Measurements from ENCODE around the gene LIME1.
"Not testable (repeated sequence)": the region's sequence is repeated elsewhere in the genome, so short reads cannot be mapped to it uniquely, and the experiment has no call there.

The LIME1 gene

DNA sequence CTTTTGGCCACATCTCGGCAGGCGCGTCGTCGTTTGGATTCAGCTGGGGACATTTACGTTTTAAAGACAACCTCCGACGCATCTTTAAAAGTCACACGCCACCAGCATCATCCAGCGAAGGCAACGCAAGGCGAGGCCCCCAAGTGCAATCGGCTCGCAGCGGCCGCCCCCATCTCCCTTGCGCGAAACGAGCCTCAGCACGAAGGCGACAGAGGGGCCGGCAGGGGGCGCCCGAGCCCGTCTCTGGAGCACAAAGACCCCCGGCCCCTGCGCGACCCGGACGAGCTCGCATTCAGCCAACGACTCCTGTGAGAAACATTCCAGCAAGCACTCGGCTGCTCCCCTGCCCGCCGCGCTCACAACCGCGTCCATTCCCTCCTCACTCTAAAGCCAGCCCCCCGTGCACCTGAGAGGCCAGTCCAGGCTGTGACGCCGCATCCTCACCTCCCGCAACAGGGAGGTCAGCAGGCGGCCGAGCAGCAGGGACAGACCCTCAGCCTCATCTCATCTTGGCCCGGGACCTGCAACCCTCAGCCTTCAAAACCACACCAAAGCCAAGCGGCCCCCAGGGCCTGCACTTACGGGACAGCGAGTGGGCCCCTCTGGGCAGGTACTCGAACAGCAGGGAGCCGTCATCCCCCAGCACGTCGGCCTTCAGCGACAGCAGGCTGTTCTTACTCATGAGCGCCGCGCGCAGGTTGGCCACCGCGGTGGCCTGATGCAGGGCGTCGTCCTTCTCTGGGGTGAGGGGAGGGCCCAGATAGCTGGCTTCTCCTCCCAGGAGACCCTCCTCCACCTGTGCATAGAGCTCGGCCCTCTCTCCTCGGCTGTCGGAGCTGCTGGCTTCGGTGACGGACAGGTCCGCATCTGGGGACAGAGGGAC is 38.9 kb downstream of the LIME1 start:
- Histone ChIP-seq H3K4me3 (ENCODE audit: low read length in 2 of 2) (no peak overlapping the region), H3K27ac (ENCODE audit: low read depth in 2 of 2, low read length in 2 of 2) (no peak overlapping the region), H3K4me1 (ENCODE audit: control insufficient read depth in 2 of 2, insufficient read depth in 2 of 2, low read length in 2 of 2) (no peaks in the 10 kb centered on the region), H3K27me3 (ENCODE audit: control insufficient read depth in 2 of 2, insufficient read depth in 2 of 2, low read length in 2 of 2) (no peaks in the 10 kb centered on the region), H3K36me3 (ENCODE audit: control insufficient read depth in 2 of 2, insufficient read depth in 2 of 2, low read length in 2 of 2) (no peaks in the 10 kb centered on the region), H3K9ac (ENCODE audit: low read depth in 1 of 2, low read length in 2 of 2) (no peak overlapping the region), H3K9me3 (ENCODE audit: control insufficient read depth in 2 of 2, low read length in 2 of 2) (no peaks in the 10 kb centered on the region)

- H3K27ac ChIP-seq (ENCODE audit: low read depth in 2 of 2, low read length in 2 of 2); H3K27me3 ChIP-seq (ENCODE audit: control insufficient read depth in 2 of 2, insufficient read depth in 2 of 2, low read length in 2 of 2); H3K9ac ChIP-seq (ENCODE audit: low read depth in 1 of 2, low read length in 2 of 2): not testable (repeated sequence)
Measured at GRCh38 chr20:63776875-63777274, 40.4 kb downstream of the LIME1 start.

GRCh38 chr20:63777614-63778013 is 41.1 kb downstream of the LIME1 start:
- H3K27ac ChIP-seq (ENCODE audit: low read depth in 2 of 2, low read length in 2 of 2), result no peak overlapping the region
- H3K27me3 ChIP-seq (ENCODE audit: control insufficient read depth in 2 of 2, insufficient read depth in 2 of 2, low read length in 2 of 2), result no peaks in the 10 kb centered on the region
- no peak overlapping the region for H3K4me3 ChIP-seq (ENCODE audit: low read length in 2 of 2)
- H3K4me1 ChIP-seq (ENCODE audit: control insufficient read depth in 2 of 2, insufficient read depth in 2 of 2, low read length in 2 of 2), result peaks cover 0 to 3% of the 10 kb centered on the region in 2 donors
- H3K36me3 ChIP-seq (ENCODE audit: control insufficient read depth in 2 of 2, insufficient read depth in 2 of 2, low read length in 2 of 2), result no peaks in the 10 kb centered on the region
- no peaks in the 10 kb centered on the region for H3K9me3 ChIP-seq (ENCODE audit: control insufficient read depth in 2 of 2, low read length in 2 of 2)
- no peak overlapping the region for H3K9ac ChIP-seq (ENCODE audit: low read depth in 1 of 2, low read length in 2 of 2)

More at GRCh38 chr20:63776875-63777274, 40.4 kb downstream of the LIME1 start:
- not testable (repeated sequence) for H3K36me3 ChIP-seq (ENCODE audit: control insufficient read depth in 2 of 2, insufficient read depth in 2 of 2, low read length in 2 of 2); H3K9me3 ChIP-seq (ENCODE audit: control insufficient read depth in 2 of 2, low read length in 2 of 2); H3K4me3 ChIP-seq (ENCODE audit: low read length in 2 of 2); H3K4me1 ChIP-seq (ENCODE audit: control insufficient read depth in 2 of 2, insufficient read depth in 2 of 2, low read length in 2 of 2)

DNA sequence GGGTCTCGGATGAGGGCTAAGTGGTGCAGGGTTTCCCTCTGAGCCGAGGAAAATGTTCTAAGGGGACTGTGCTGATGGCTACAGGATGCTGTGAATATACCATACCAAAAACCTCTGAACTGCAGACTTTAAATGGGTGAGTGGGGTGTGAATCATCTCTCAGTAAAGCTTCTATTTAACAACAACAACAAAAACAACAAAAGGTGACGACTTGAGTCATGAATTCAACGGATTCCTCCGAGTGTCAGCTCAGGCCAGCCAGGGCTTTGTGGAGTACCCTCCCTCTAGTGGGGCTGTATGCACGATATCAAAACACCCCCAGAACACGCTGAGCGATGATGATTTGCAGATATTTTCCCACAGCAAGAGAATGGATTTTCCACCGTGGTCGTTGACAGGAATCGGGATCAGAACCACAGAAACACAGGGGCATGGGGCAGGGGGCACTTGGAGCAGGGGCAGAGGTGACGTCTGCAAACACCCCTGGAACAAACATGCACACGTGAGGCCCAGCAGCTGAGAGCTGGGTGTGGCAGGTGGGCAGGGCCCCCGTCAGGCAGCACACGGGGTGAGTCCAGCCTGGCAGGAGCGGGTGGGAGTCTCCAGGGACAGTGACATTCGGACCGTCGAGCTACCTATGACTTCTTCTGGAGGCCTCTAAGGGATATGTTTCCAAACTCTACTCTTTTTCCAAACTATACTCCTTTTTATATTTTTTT is 41.7 kb downstream of the LIME1 start:
- no peak overlapping the region for H3K9ac ChIP-seq (ENCODE audit: low read depth in 1 of 2, low read length in 2 of 2)
- peaks cover 0 to 3% of the 10 kb centered on the region in 2 donors for H3K4me1 ChIP-seq (ENCODE audit: control insufficient read depth in 2 of 2, insufficient read depth in 2 of 2, low read length in 2 of 2)
- no peaks in the 10 kb centered on the region for H3K27me3 ChIP-seq (ENCODE audit: control insufficient read depth in 2 of 2, insufficient read depth in 2 of 2, low read length in 2 of 2)
- no peaks in the 10 kb centered on the region for H3K36me3 ChIP-seq (ENCODE audit: control insufficient read depth in 2 of 2, insufficient read depth in 2 of 2, low read length in 2 of 2)
- H3K27ac ChIP-seq (ENCODE audit: low read depth in 2 of 2, low read length in 2 of 2), result no peak overlapping the region
- no peak overlapping the region for H3K4me3 ChIP-seq (ENCODE audit: low read length in 2 of 2)
- H3K9me3 ChIP-seq (ENCODE audit: control insufficient read depth in 2 of 2, low read length in 2 of 2), result no peaks in the 10 kb centered on the region

DNA sequence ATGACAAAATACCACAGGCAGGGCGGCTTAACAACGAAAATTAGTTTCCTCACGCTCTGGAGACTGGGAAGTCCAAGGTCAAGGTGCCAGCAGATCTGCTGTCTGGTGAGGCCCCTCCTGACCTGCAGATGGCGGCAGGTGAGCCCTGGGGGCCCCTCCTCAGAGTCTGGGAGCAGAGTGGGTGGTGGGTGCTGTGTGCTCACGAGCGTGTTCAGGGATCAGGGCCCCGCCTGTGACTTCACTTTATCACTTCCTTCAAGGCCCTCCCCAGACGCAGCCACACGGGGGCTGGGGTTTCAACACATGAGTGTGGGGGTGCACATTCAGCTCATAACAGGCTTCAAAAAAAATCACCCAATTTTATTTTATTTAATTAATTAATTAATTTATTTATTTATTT is 42.4 kb downstream of the LIME1 start:
- no peak overlapping the region for H3K4me3 ChIP-seq (ENCODE audit: low read length in 2 of 2)
- no peaks in the 10 kb centered on the region for H3K36me3 ChIP-seq (ENCODE audit: control insufficient read depth in 2 of 2, insufficient read depth in 2 of 2, low read length in 2 of 2)
- no peaks in the 10 kb centered on the region for H3K27me3 ChIP-seq (ENCODE audit: control insufficient read depth in 2 of 2, insufficient read depth in 2 of 2, low read length in 2 of 2)
- H3K4me1 ChIP-seq (ENCODE audit: control insufficient read depth in 2 of 2, insufficient read depth in 2 of 2, low read length in 2 of 2), result peaks cover 0 to 3% of the 10 kb centered on the region in 2 donors
- H3K27ac ChIP-seq (ENCODE audit: low read depth in 2 of 2, low read length in 2 of 2), result no peak overlapping the region
- no peak overlapping the region for H3K9ac ChIP-seq (ENCODE audit: low read depth in 1 of 2, low read length in 2 of 2)
- H3K9me3 ChIP-seq (ENCODE audit: control insufficient read depth in 2 of 2, low read length in 2 of 2), result no peaks in the 10 kb centered on the region

DNA sequence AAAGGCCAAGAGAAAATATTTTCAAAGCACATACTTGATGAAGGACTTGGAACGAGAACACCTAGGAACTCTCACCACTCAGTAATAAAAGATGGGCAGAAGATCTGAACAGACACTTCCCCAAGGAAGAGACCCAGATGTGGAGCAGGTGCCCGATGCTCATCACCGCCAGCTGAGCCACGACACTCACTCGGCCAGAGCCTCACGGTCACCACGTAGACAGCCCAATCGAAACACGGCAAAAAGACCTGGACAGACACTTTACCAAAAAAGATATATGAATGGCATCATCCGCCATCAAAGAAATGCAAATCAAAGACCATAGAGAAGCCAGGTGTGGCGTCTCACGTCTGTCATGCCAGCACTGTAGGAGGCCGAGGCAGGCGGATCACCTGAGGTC is 44.7 kb downstream of the LIME1 start:
- no peaks in the 10 kb centered on the region for H3K27me3 ChIP-seq (ENCODE audit: control insufficient read depth in 2 of 2, insufficient read depth in 2 of 2, low read length in 2 of 2)

GRCh38 chr20:63782051-63782471 is 45.6 kb downstream of the LIME1 start:
- no peaks in the 10 kb centered on the region for H3K27me3 ChIP-seq (ENCODE audit: control insufficient read depth in 2 of 2, insufficient read depth in 2 of 2, low read length in 2 of 2)
- H3K36me3 ChIP-seq (ENCODE audit: control insufficient read depth in 2 of 2, insufficient read depth in 2 of 2, low read length in 2 of 2), result no peaks in the 10 kb centered on the region
- H3K9me3 ChIP-seq (ENCODE audit: control insufficient read depth in 2 of 2, low read length in 2 of 2), result no peaks in the 10 kb centered on the region
- H3K4me1 ChIP-seq (ENCODE audit: control insufficient read depth in 2 of 2, insufficient read depth in 2 of 2, low read length in 2 of 2), result peaks cover 0 to 3% of the 10 kb centered on the region in 2 donors
- no peak overlapping the region for H3K27ac ChIP-seq (ENCODE audit: low read depth in 2 of 2, low read length in 2 of 2)
- H3K4me3 ChIP-seq (ENCODE audit: low read length in 2 of 2), result no peak overlapping the region
- H3K9ac ChIP-seq (ENCODE audit: low read depth in 1 of 2, low read length in 2 of 2), result no peak overlapping the region

More for the DNA sequence above, 44.7 kb downstream of the LIME1 start:
- Histone ChIP-seq H3K9ac (ENCODE audit: low read depth in 1 of 2, low read length in 2 of 2) (no peak overlapping the region), H3K4me1 (ENCODE audit: control insufficient read depth in 2 of 2, insufficient read depth in 2 of 2, low read length in 2 of 2) (peaks cover 0 to 3% of the 10 kb centered on the region in 2 donors), H3K27ac (ENCODE audit: low read depth in 2 of 2, low read length in 2 of 2) (no peak overlapping the region), H3K9me3 (ENCODE audit: control insufficient read depth in 2 of 2, low read length in 2 of 2) (no peaks in the 10 kb centered on the region), H3K4me3 (ENCODE audit: low read length in 2 of 2) (no peak overlapping the region), H3K36me3 (ENCODE audit: control insufficient read depth in 2 of 2, insufficient read depth in 2 of 2, low read length in 2 of 2) (no peaks in the 10 kb centered on the region)

GRCh38 chr20:63782521-63782971 is 46.1 kb downstream of the LIME1 start:
- no peak overlapping the region for H3K27ac ChIP-seq (ENCODE audit: low read depth in 2 of 2, low read length in 2 of 2)
- no peak overlapping the region for H3K4me3 ChIP-seq (ENCODE audit: low read length in 2 of 2)
- no peaks in the 10 kb centered on the region for H3K27me3 ChIP-seq (ENCODE audit: control insufficient read depth in 2 of 2, insufficient read depth in 2 of 2, low read length in 2 of 2)
- no peak overlapping the region for H3K9ac ChIP-seq (ENCODE audit: low read depth in 1 of 2, low read length in 2 of 2)
- H3K36me3 ChIP-seq (ENCODE audit: control insufficient read depth in 2 of 2, insufficient read depth in 2 of 2, low read length in 2 of 2), result no peaks in the 10 kb centered on the region
- H3K9me3 ChIP-seq (ENCODE audit: control insufficient read depth in 2 of 2, low read length in 2 of 2), result no peaks in the 10 kb centered on the region
- peaks cover 0 to 3% of the 10 kb centered on the region in 2 donors for H3K4me1 ChIP-seq (ENCODE audit: control insufficient read depth in 2 of 2, insufficient read depth in 2 of 2, low read length in 2 of 2)

DNA sequence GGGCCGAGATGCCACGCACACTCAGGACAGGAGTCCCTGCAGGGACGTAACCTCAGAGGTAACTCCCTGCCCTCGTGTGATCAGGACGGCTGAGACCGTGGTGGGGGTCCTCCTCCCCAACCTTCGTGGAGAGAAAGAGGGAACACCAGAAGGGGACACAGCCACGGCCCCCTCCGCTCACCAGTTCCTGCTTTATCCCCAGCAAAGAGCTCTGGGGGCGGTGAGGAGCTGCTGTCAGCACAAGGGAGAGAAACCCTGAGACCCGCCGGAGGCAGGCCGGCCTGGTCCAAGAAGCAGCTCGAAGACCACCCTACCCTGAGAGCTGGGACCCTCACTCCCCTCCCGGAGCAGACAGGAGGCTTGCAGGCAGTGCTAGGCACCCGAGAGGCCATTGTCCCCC is 47.5 kb downstream of the LIME1 start:
- Histone ChIP-seq H3K9me3 (ENCODE audit: control insufficient read depth in 2 of 2, low read length in 2 of 2) (no peaks in the 10 kb centered on the region), H3K4me3 (ENCODE audit: low read length in 2 of 2) (no peak overlapping the region), H3K9ac (ENCODE audit: low read depth in 1 of 2, low read length in 2 of 2) (no peak overlapping the region), H3K4me1 (ENCODE audit: control insufficient read depth in 2 of 2, insufficient read depth in 2 of 2, low read length in 2 of 2) (peaks cover 0 to 3% of the 10 kb centered on the region in 2 donors), H3K27me3 (ENCODE audit: control insufficient read depth in 2 of 2, insufficient read depth in 2 of 2, low read length in 2 of 2) (no peaks in the 10 kb centered on the region), H3K36me3 (ENCODE audit: control insufficient read depth in 2 of 2, insufficient read depth in 2 of 2, low read length in 2 of 2) (no peaks in the 10 kb centered on the region), H3K27ac (ENCODE audit: low read depth in 2 of 2, low read length in 2 of 2) (no peak overlapping the region)

GRCh38 chr20:63785691-63786131 is 49.2 kb downstream of the LIME1 start:
- no peak overlapping the region for H3K4me3 ChIP-seq (ENCODE audit: low read length in 2 of 2)
- no peaks in the 10 kb centered on the region for H3K27me3 ChIP-seq (ENCODE audit: control insufficient read depth in 2 of 2, insufficient read depth in 2 of 2, low read length in 2 of 2)
- peaks cover 0 to 1% of the 10 kb centered on the region in 2 donors for H3K36me3 ChIP-seq (ENCODE audit: control insufficient read depth in 2 of 2, insufficient read depth in 2 of 2, low read length in 2 of 2)
- H3K9ac ChIP-seq (ENCODE audit: low read depth in 1 of 2, low read length in 2 of 2), result no peak overlapping the region
- no peak overlapping the region for H3K27ac ChIP-seq (ENCODE audit: low read depth in 2 of 2, low read length in 2 of 2)
- peaks cover 0 to 3% of the 10 kb centered on the region in 2 donors for H3K4me1 ChIP-seq (ENCODE audit: control insufficient read depth in 2 of 2, insufficient read depth in 2 of 2, low read length in 2 of 2)
- H3K9me3 ChIP-seq (ENCODE audit: control insufficient read depth in 2 of 2, low read length in 2 of 2), result no peaks in the 10 kb centered on the region
